Vagina (tissue), 2 donors: Measurements from ENCODE around the gene TTLL11.

Source experiments
- POLR2A ChIP-seq, 2 donors: fragments of 450-650 bp; IDR thresholded peaks; one replicate each; pipeline ENCODE4 v1.6.1; 2017; ENCODE audit warnings: antibody characterized with exemption in 2 of 2, mild to moderate bottlenecking in 2 of 2, moderate library complexity in 2 of 2
- TF ChIP-seq, protein P1 (sequence below), 3 experiments: fragments of 450-650 bp in 2 of 3; fragments of 200-600 bp in 1 of 3; sonication (generic) in 1 of 3; IDR thresholded peaks; one replicate each; pipeline ENCODE4 v1.5.1; 2017 to 2019; ENCODE audit warnings: antibody characterized with exemption in 3 of 3, mild to moderate bottlenecking in 2 of 3, moderate library complexity in 2 of 3

DNA sequence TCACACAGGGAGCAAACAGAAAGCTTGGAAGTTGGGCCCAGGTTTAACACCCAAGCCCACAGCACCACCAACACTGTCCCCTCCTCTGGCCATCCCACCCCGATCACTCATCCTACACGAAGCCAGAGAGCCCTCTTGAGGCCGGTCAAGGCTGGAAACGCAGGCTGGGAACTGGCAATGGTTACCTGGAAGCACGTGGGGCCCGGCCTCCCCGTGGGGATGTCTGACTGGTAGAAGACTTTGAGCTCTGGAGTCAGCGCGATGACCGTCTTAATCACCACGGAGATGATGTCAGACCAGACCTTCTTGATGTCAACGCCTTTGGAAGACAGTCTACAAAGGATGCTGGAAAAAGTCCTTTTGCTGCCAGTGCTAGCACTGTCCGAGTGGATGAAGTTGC lies 104.1 kb downstream of the TTLL11 start:
- no peak for TF ChIP-seq POLR2A (IDR thresholded peaks at IDR 0.05)
- TF ChIP-seq, protein P1, sequence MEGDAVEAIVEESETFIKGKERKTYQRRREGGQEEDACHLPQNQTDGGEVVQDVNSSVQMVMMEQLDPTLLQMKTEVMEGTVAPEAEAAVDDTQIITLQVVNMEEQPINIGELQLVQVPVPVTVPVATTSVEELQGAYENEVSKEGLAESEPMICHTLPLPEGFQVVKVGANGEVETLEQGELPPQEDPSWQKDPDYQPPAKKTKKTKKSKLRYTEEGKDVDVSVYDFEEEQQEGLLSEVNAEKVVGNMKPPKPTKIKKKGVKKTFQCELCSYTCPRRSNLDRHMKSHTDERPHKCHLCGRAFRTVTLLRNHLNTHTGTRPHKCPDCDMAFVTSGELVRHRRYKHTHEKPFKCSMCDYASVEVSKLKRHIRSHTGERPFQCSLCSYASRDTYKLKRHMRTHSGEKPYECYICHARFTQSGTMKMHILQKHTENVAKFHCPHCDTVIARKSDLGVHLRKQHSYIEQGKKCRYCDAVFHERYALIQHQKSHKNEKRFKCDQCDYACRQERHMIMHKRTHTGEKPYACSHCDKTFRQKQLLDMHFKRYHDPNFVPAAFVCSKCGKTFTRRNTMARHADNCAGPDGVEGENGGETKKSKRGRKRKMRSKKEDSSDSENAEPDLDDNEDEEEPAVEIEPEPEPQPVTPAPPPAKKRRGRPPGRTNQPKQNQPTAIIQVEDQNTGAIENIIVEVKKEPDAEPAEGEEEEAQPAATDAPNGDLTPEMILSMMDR (IDR thresholded peaks at IDR 0.05), result no peak
